Measurements from ENCODE around the gene SLC66A2. TPM values are rescaled to one million over a fixed set of nuclear protein-coding genes. Genes with fewer than 3 reads are reported as not detected.

The SLC66A2 gene
- total and polyA plus RNA-seq, 10 of the 15 experiments (the other 5 are each of a cell fraction or from before 2014, with no cell fraction given): 0.69 to 42.5 (median 14.8) TPM

DNA sequence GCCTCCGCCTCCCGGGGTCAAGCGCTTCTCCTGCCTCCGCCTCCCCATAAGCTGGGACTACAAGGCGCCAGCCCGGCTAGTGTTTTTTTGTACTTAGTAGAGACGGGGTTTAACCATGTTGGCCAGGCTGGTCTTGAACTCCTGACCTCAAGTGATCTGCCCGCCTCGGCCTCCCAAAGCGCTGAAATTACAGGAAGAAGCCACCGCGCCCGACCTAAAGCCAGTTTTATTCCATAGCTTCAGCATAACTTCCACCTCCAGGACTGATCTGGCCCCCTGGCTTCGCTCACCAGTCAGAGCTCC, 37.7 kb upstream of the SLC66A2 start:
- ChIA-PET RAD21 (ENCODE audit: unreplicated experiment) (interaction anchor here (1.5 kb wide), 1 partner anchor 27 kb away, joined by 4 read pairs; no protein-coding TSS in a partner anchor), SMC1A (ENCODE audit: uncharacterized antibody, unreplicated experiment) (interaction anchor here (1.0 kb wide), 1 partner anchor 45 kb away, joined by 3 read pairs; the partner anchor contains the start of gene RBFA), POLR2A (interaction anchor here (0.8 to 1.5 kb wide), 4 partner anchors 12 to 122 kb away, joined by 3 to 6 read pairs (median 3); partner anchors contain the start of gene RBFA), CTCF (interaction anchor here (1.1 to 1.6 kb wide), 3 partner anchors 37 to 170 kb away, joined by 3 to 5 read pairs (median 4); no protein-coding TSS in a partner anchor)
- WGBS (ENCODE audit: insufficient coverage, insufficient replicate concordance, low lambda C conversion rate, missing lambda C conversion rate): 55% methylated on average over 14 of the region's 14 CpGs
- DNase-seq (ENCODE audit: low read depth, low spot score) (no peak), ATAC-seq (no peak), FAIRE-seq (no peak)
- Histone ChIP-seq H3K27me3 (replicated peaks in 1 of 2; ENCODE audit: control insufficient read depth in 2 of 2, insufficient read depth in 2 of 2, low read length in 1 of 2) (no peaks in the 10 kb centered on the region), H2AFZ (ENCODE audit: control insufficient read depth, low read depth, low read length) (no peak overlapping the region), H3K79me2 (ENCODE audit: control insufficient read depth, insufficient read depth, low read length) (peaks cover 47% of the 10 kb centered on the region), H3K27ac (ENCODE audit: control insufficient read depth, insufficient read depth) (peak overlapping the region; percentile 85), H3K9me3 (replicated peaks; ENCODE audit: control insufficient read depth, insufficient read depth, low read length) (no peaks in the 10 kb centered on the region; the same call in 2 of the 3 replicates), H3K4me1 (ENCODE audit: control insufficient read depth, insufficient read depth, low read length) (no peaks in the 10 kb centered on the region), H3K4me2 (ENCODE audit: control insufficient read depth, insufficient read depth) (peak overlapping the region; percentile 74), H3K4me3 (peak overlapping the region; percentile 72), H3K36me3 (ENCODE audit: control insufficient read depth in 2 of 2, insufficient read depth in 2 of 2, low read length in 1 of 2) (peaks cover 0 to 7% of the 10 kb centered on the region in 2 experiments; a peak in 3 of 4 replicates), H3K9ac (ENCODE audit: control insufficient read depth, insufficient read depth, low read length) (peak overlapping the region; percentile 93), H4K20me1 (ENCODE audit: control insufficient read depth, insufficient read depth) (peaks cover 2% of the 10 kb centered on the region; the same call in 1 of the 2 replicates)
- BruUV-seq (replicated peaks): no TSS peak
- intact Hi-C loops (cut with micrococcal nuclease; ENCODE audit: unreplicated experiment) (loop anchor here (2.0 to 10.0 kb wide), 6 partner anchors 37 to 307 kb away; partner anchors contain the start of genes KCNG2, RBFA and SLC66A2), in situ Hi-C loops (cut with MboI) (no loop called here)
- TF ChIP-seq, protein P1, sequence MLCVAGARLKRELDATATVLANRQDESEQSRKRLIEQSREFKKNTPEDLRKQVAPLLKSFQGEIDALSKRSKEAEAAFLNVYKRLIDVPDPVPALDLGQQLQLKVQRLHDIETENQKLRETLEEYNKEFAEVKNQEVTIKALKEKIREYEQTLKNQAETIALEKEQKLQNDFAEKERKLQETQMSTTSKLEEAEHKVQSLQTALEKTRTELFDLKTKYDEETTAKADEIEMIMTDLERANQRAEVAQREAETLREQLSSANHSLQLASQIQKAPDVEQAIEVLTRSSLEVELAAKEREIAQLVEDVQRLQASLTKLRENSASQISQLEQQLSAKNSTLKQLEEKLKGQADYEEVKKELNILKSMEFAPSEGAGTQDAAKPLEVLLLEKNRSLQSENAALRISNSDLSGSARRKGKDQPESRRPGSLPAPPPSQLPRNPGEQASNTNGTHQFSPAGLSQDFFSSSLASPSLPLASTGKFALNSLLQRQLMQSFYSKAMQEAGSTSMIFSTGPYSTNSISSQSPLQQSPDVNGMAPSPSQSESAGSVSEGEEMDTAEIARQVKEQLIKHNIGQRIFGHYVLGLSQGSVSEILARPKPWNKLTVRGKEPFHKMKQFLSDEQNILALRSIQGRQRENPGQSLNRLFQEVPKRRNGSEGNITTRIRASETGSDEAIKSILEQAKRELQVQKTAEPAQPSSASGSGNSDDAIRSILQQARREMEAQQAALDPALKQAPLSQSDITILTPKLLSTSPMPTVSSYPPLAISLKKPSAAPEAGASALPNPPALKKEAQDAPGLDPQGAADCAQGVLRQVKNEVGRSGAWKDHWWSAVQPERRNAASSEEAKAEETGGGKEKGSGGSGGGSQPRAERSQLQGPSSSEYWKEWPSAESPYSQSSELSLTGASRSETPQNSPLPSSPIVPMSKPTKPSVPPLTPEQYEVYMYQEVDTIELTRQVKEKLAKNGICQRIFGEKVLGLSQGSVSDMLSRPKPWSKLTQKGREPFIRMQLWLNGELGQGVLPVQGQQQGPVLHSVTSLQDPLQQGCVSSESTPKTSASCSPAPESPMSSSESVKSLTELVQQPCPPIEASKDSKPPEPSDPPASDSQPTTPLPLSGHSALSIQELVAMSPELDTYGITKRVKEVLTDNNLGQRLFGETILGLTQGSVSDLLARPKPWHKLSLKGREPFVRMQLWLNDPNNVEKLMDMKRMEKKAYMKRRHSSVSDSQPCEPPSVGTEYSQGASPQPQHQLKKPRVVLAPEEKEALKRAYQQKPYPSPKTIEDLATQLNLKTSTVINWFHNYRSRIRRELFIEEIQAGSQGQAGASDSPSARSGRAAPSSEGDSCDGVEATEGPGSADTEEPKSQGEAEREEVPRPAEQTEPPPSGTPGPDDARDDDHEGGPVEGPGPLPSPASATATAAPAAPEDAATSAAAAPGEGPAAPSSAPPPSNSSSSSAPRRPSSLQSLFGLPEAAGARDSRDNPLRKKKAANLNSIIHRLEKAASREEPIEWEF (IDR thresholded peaks at IDR 0.05; ENCODE audit: insufficient replicate concordance, low read depth, low read length): no peak
- no peak for TF ChIP-seq GABPA (IDR thresholded peaks at IDR 0.05; ENCODE audit: low read depth)
- no peak for TF ChIP-seq NFYA (IDR thresholded peaks at IDR 0.05; ENCODE audit: borderline replicate concordance, low read depth, low read length)
- TF ChIP-seq BCL11A (IDR thresholded peaks at IDR 0.05; ENCODE audit: low read depth, low read length): no peak
- TF ChIP-seq, protein P2, sequence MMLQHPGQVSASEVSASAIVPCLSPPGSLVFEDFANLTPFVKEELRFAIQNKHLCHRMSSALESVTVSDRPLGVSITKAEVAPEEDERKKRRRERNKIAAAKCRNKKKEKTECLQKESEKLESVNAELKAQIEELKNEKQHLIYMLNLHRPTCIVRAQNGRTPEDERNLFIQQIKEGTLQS (IDR thresholded peaks at IDR 0.05; ENCODE audit: borderline replicate concordance, extremely low read depth, low read depth, low read length): no peak
- no peak for TF ChIP-seq HDGF (IDR thresholded peaks at IDR 0.05)
- TF ChIP-seq, protein P3, sequence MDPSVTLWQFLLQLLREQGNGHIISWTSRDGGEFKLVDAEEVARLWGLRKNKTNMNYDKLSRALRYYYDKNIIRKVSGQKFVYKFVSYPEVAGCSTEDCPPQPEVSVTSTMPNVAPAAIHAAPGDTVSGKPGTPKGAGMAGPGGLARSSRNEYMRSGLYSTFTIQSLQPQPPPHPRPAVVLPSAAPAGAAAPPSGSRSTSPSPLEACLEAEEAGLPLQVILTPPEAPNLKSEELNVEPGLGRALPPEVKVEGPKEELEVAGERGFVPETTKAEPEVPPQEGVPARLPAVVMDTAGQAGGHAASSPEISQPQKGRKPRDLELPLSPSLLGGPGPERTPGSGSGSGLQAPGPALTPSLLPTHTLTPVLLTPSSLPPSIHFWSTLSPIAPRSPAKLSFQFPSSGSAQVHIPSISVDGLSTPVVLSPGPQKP (IDR thresholded peaks at IDR 0.05; ENCODE audit: low read depth, low read length): no peak
- TF ChIP-seq, protein P4, sequence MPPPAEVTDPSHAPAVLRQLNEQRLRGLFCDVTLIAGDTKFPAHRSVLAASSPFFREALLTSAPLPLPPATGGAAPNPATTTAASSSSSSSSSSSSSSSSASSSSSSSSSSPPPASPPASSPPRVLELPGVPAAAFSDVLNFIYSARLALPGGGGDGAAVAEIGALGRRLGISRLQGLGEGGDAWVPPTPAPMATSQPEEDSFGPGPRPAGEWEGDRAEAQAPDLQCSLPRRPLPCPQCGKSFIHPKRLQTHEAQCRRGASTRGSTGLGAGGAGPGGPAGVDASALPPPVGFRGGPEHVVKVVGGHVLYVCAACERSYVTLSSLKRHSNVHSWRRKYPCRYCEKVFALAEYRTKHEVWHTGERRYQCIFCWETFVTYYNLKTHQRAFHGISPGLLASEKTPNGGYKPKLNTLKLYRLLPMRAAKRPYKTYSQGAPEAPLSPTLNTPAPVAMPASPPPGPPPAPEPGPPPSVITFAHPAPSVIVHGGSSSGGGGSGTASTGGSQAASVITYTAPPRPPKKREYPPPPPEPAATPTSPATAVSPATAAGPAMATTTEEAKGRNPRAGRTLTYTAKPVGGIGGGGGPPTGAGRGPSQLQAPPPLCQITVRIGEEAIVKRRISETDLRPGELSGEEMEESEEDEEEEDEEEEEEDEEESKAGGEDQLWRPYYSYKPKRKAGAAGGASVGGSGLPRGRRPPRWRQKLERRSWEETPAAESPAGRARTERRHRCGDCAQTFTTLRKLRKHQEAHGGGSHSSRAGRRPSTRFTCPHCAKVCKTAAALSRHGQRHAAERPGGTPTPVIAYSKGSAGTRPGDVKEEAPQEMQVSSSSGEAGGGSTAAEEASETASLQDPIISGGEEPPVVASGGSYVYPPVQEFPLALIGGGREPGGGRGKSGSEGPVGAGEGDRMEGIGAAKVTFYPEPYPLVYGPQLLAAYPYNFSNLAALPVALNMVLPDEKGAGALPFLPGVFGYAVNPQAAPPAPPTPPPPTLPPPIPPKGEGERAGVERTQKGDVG (CRISPR knock-in tag; IDR thresholded peaks at IDR 0.05): no peak
- TF ChIP-seq RAD21 (IDR thresholded peaks at IDR 0.05; ENCODE audit: insufficient read depth, low read depth, low read length): no peak

Data from GM12878 (cell line).